Measurements from ENCODE around the gene ADAM19.

DNA sequence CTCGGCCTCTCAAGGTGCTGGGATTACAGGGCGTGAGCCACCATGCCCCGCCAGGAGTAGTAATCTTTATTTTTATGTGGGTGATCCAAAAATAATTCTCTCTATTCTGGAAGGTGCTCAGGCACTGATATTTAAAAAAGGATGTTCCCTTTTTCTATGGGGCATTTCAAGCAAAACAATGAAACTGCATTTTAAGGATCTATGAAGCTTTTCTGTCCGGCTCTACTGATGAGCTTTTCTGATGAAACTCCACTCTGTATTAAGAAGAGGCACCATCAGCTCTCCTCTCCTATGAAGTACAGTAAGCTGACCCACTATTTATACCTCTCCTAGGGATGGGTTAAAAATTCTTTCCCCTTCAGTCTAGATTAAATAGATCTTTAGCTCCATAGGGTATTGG lies 7.4 kb downstream of the ADAM19 start:
- TF ChIP-seq, protein P1, sequence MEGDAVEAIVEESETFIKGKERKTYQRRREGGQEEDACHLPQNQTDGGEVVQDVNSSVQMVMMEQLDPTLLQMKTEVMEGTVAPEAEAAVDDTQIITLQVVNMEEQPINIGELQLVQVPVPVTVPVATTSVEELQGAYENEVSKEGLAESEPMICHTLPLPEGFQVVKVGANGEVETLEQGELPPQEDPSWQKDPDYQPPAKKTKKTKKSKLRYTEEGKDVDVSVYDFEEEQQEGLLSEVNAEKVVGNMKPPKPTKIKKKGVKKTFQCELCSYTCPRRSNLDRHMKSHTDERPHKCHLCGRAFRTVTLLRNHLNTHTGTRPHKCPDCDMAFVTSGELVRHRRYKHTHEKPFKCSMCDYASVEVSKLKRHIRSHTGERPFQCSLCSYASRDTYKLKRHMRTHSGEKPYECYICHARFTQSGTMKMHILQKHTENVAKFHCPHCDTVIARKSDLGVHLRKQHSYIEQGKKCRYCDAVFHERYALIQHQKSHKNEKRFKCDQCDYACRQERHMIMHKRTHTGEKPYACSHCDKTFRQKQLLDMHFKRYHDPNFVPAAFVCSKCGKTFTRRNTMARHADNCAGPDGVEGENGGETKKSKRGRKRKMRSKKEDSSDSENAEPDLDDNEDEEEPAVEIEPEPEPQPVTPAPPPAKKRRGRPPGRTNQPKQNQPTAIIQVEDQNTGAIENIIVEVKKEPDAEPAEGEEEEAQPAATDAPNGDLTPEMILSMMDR (IDR thresholded peaks at IDR 0.05; ENCODE audit: low read depth, low read length), result no peak
- no peak for TF ChIP-seq EZH2phosphoT487 (IDR thresholded peaks at IDR 0.05; ENCODE audit: low read depth)

All from OCI-LY3 (cell line).